HEK293 (cell line): ENCODE data around the gene PCSK6.

Experiments used
- CTCF ChIA-PET: fragments of 350-600 bp; formaldehyde crosslinking; extraction: SDS; loops from one replicate; lab custom pipeline; 2021; ENCODE audit warnings: antibody characterized with exemption; lab: Yijun Ruan, JAX
- POLR2A ChIA-PET: fragments of 300-600 bp; formaldehyde crosslinking; extraction: SDS; loops from one replicate; lab custom pipeline; 2020; ENCODE audit warnings: antibody characterized with exemption, inconsistent platforms; lab: Yijun Ruan, JAX
- H3K27ac ChIP-seq: fragments of 200-500 bp; sonication (Bioruptor generic); 2 replicates; pipeline ENCODE4 v1.5.1; 2014; ENCODE audit warnings: low read depth, low read length, control low read depth, inconsistent platforms; ENCODE audit errors: extremely low read depth
- H3K36me3 ChIP-seq, 2 experiments: fragments of 200-500 bp in 1 of 2; sonication (Bioruptor generic) in 1 of 2; 1 replicate in 1 of 2; 2 replicates in 1 of 2; pipeline ENCODE4 v1.5.1; 2014 to 2017; ENCODE audit warnings: inconsistent platforms in 2 of 2, low read length in 2 of 2; ENCODE audit not compliant: control insufficient read depth in 2 of 2, insufficient read depth in 1 of 2
- H3K4me1 ChIP-seq: fragments of 200-500 bp; sonication (Bioruptor generic); 2 replicates; pipeline ENCODE4 v1.5.1; 2014; ENCODE audit warnings: mild to moderate bottlenecking, low read length, inconsistent platforms; ENCODE audit not compliant: control insufficient read depth, insufficient read depth
- H3K4me3 ChIP-seq: 2 replicates; pipeline ENCODE4 v1.5.1; 2011; ENCODE audit warnings: low read depth, mild to moderate bottlenecking, control low read depth, low read length, moderate library complexity
- H3K9me3 ChIP-seq: fragments of 200-500 bp; sonication (Bioruptor generic); 2 replicates; pipeline ENCODE4 v1.5.1; 2014; ENCODE audit warnings: low read depth, low read length, inconsistent platforms; ENCODE audit not compliant: control insufficient read depth, insufficient read depth
- AEBP2 ChIP-seq: fragments of 450-650 bp; formaldehyde crosslinking; IDR thresholded peaks from 2 replicates; pipeline ENCODE4 v1.5.1; 2016; ENCODE audit warnings: missing biosample characterization, missing genetic modification characterization, borderline replicate concordance
- BCL11B ChIP-seq: fragments of 450-650 bp; formaldehyde crosslinking; IDR thresholded peaks from 2 replicates; pipeline ENCODE4 v1.5.1; 2016; ENCODE audit warnings: low read depth, missing biosample characterization, missing genetic modification characterization
- GLI2 ChIP-seq: fragments of 450-650 bp; formaldehyde crosslinking; IDR thresholded peaks from 2 replicates; pipeline ENCODE4; 2017; ENCODE audit warnings: missing biosample characterization, missing genetic modification characterization, low read depth, borderline replicate concordance
- MEIS1 ChIP-seq: sonication (generic); formaldehyde crosslinking; IDR thresholded peaks from 2 replicates; pipeline ENCODE4 v1.8.1; 2022; ENCODE audit warnings: missing genetic modification reagents, mild to moderate bottlenecking, borderline replicate concordance
- MYNN ChIP-seq: fragments of 450-650 bp; formaldehyde crosslinking; IDR thresholded peaks from 2 replicates; pipeline ENCODE4 v1.5.1; 2016; ENCODE audit warnings: missing biosample characterization, missing genetic modification characterization, borderline replicate concordance
- TSHZ1 ChIP-seq: fragments of 450-650 bp; formaldehyde crosslinking; IDR thresholded peaks from 2 replicates; pipeline ENCODE4 v1.5.1; 2016; ENCODE audit warnings: missing biosample characterization, missing genetic modification characterization, borderline replicate concordance
- ZBTB21 ChIP-seq: fragments of 450-650 bp; formaldehyde crosslinking; IDR thresholded peaks from 2 replicates; pipeline ENCODE4 v1.5.1; 2017; ENCODE audit warnings: missing biosample characterization, missing genetic modification characterization
- ZIC2 ChIP-seq: fragments of 450-650 bp; formaldehyde crosslinking; IDR thresholded peaks from 2 replicates; pipeline ENCODE4 v1.5.1; 2016; ENCODE audit warnings: missing biosample characterization, missing genetic modification characterization
- ZNF10 ChIP-seq: fragments of 450-650 bp; formaldehyde crosslinking; IDR thresholded peaks from 2 replicates; pipeline ENCODE4 v1.5.1; 2017; ENCODE audit warnings: missing biosample characterization, missing genetic modification characterization
- ZNF18 ChIP-seq: fragments of 450-650 bp; formaldehyde crosslinking; IDR thresholded peaks from 2 replicates; pipeline ENCODE4 v1.5.1; 2016; ENCODE audit warnings: missing biosample characterization, missing genetic modification characterization
- ZNF211 ChIP-seq: fragments of 450-650 bp; formaldehyde crosslinking; IDR thresholded peaks from 2 replicates; pipeline ENCODE4 v1.5.1; 2016; ENCODE audit warnings: low read depth, missing biosample characterization, missing genetic modification characterization
- ZNF391 ChIP-seq: fragments of 450-650 bp; formaldehyde crosslinking; IDR thresholded peaks from 2 replicates; pipeline ENCODE4 v1.5.1; 2016; ENCODE audit warnings: low read depth, missing biosample characterization, missing genetic modification characterization, borderline replicate concordance
- ZNF398 ChIP-seq: fragments of 450-650 bp; formaldehyde crosslinking; IDR thresholded peaks from 2 replicates; pipeline ENCODE4 v1.5.1; 2017; ENCODE audit warnings: missing biosample characterization, missing genetic modification characterization
- ZNF558 ChIP-seq: fragments of 450-650 bp; formaldehyde crosslinking; IDR thresholded peaks from 2 replicates; pipeline ENCODE4 v1.5.1; 2016; ENCODE audit warnings: missing biosample characterization, missing genetic modification characterization
- ZNF571 ChIP-seq: fragments of 450-650 bp; formaldehyde crosslinking; IDR thresholded peaks from 2 replicates; pipeline ENCODE4 v1.5.0; 2017; ENCODE audit warnings: missing biosample characterization, missing genetic modification characterization
- ZNF645 ChIP-seq: fragments of 450-650 bp; formaldehyde crosslinking; IDR thresholded peaks from 2 replicates; pipeline ENCODE4; 2016; ENCODE audit warnings: missing biosample characterization, missing genetic modification characterization

The PCSK6 gene

GRCh38 chr15:101254157-101255050, 235.1 kb downstream of the PCSK6 start:
- Histone ChIP-seq H3K27ac (no peak overlapping the region), H3K4me3 (no peak overlapping the region), H3K4me1 (peaks cover 10% of the 10 kb centered on the region; the same call in 1 of the 2 replicates), H3K36me3 (no peaks in the 10 kb centered on the region), H3K9me3 (no peaks in the 10 kb centered on the region)
- ChIA-PET CTCF (interaction anchor here (0.5 to 12.5 kb wide), 5 partner anchors 9 to 503 kb away, joined by 3 to 223 read pairs (median 5); no protein-coding TSS in a partner anchor), POLR2A (interaction anchor here (0.6 kb wide), 1 partner anchor 13 kb away, joined by 3 read pairs; no protein-coding TSS in a partner anchor)
- TF ChIP-seq GLI2: no peak
- no peak for TF ChIP-seq MYNN (tag by site-specific recombination)
- TF ChIP-seq AEBP2 (tag by site-specific recombination): no peak
- no peak for TF ChIP-seq ZNF571 (tag by site-specific recombination)
- TF ChIP-seq ZNF211: no peak
- TF ChIP-seq ZNF398 (tag by site-specific recombination): no peak
- TF ChIP-seq ZNF10 (tag by site-specific recombination): no peak
- no peak for TF ChIP-seq ZNF645
- TF ChIP-seq BCL11B (tag by site-specific recombination): no peak
- TF ChIP-seq MEIS1 (CRISPR knock-in tag): no peak
- no peak for TF ChIP-seq ZNF18
- no peak for TF ChIP-seq ZNF391 (tag by site-specific recombination)
- no peak for TF ChIP-seq ZNF558
- TF ChIP-seq ZIC2 (tag by site-specific recombination): no peak
- no peak for TF ChIP-seq TSHZ1 (tag by site-specific recombination)
- TF ChIP-seq ZBTB21 (tag by site-specific recombination): no peak
